HG02943 (cell line): ENCODE data around the gene FBN2.
"Not testable (repeated sequence)": the region's sequence is repeated elsewhere in the genome, so short reads cannot be mapped to it uniquely, and the experiment has no call there.

ENCODE experiments used
- ATAC-seq: cut with Tn5 transposase; IDR thresholded peaks from one replicate; pipeline ENCODE4 v1.9.1; 2021; ENCODE audit warnings: mild to moderate bottlenecking, low read depth, moderate library complexity; ENCODE audit not compliant: unreplicated experiment

FBN2 gene

GRCh38 chr5:128329386-128329939 is 208.6 kb downstream of the FBN2 start:
- ATAC-seq: no peak

- ATAC-seq: no peak
Measured at GRCh38 chr5:128328446-128328845, 209.6 kb downstream of the FBN2 start.

- ATAC-seq: no peak
Measured at GRCh38 chr5:128328007-128328406, 210.0 kb downstream of the FBN2 start.

DNA sequence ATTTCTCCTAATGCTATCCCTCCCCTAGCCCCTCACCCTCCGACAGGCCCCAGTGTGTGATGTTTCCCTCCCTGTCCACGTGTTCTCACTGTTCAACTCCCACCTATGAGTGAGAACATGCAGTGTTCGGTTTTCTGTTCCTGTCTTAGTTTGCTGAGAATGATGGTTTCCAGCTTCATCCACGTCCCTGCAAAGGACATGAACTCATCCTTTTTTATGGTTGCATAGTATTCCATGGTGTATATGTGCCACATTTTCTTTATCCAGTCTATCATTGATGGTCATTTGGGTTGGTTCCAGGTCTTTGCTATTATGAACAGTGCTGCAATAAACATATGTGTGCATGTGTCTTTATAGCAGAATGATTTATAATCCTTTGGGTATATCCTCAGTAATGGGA is 216.6 kb downstream of the FBN2 start:
- ATAC-seq: not testable (repeated sequence)

- ATAC-seq: no peak
Measured at GRCh38 chr5:128318691-128319090, 219.4 kb downstream of the FBN2 start.

DNA sequence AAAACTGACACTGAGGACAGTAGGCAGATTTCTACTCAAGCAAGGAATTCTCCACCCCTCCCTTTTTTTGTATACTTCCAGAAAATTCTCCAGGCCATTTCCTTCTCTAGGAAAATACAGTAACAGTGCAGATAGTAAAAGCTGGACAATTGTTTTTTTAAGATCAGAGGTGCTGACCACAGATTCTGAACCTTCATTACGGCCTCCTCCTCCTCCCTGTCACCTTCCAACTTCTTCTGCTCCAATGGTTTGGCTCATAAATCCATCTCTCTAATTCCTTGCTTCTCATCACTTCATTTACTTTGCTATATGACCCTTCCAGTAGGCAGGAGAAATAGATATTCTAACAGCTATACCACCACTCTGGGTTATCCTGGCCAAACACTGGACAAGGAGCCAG is 220.6 kb downstream of the FBN2 start:
- ATAC-seq: no peak

- ATAC-seq: no peak
Measured at GRCh38 chr5:128315671-128316070, 222.4 kb downstream of the FBN2 start.

- ATAC-seq: no peak
Measured at GRCh38 chr5:128305341-128305740, 232.7 kb downstream of the FBN2 start.

- no peak for ATAC-seq
Measured at GRCh38 chr5:128304791-128305190, 233.3 kb downstream of the FBN2 start.

GRCh38 chr5:128304088-128304487 is 234.0 kb downstream of the FBN2 start:
- ATAC-seq: no peak

GRCh38 chr5:128303593-128303992 is 234.5 kb downstream of the FBN2 start:
- no peak for ATAC-seq

DNA sequence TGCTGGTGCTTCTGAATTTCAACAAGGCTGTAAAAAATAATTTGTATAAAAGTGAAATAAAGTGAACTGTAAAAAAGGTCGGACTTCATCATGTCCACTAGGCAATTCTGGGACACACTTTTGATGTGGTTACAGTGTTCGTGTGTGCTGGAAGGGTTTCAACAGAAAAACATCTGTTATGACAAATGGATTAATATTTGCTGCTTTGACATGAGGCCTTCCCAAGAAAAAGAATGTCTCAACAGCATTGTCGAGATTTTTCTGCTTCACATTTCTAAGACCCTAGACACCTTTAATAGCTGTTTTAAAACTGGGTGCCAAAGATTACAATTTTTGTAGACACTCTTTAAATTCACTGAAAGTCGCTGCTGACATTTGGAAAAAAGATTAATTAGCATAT is 237.9 kb downstream of the FBN2 start:
- ATAC-seq: no peak

DNA sequence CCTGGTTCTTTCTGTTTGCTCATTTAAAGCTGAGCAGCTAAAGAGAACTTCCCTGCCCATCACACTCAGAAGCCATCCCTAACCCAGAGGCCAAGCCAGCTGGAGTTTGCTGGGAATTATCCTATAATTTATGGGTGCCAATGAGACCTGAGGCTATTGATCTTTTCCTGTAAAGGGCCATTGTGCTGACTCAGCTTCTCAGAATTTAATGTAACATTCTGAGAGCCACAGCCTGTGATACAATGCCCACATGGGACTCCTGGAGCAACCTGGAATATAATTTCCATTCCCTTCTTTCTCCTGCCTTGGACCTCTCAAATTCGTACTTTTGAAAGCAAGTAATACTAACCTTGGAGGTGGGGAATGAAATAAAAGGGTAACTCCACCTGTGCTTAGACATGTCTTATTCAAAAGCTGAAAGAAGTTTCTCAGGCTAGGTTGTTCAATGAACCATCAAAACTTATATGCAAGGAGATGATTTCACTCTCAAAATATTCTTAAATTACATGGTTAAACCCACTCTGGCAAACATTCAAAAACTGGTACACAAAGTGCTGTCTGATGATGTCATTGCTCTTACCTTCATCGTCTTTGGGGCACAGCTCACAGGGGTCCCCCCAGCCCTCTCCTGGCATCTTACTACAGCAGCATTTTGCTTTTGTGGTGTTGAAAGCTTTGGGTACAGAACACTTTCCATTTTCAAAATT is 247.7 kb downstream of the FBN2 start:
- ATAC-seq: no peak

DNA sequence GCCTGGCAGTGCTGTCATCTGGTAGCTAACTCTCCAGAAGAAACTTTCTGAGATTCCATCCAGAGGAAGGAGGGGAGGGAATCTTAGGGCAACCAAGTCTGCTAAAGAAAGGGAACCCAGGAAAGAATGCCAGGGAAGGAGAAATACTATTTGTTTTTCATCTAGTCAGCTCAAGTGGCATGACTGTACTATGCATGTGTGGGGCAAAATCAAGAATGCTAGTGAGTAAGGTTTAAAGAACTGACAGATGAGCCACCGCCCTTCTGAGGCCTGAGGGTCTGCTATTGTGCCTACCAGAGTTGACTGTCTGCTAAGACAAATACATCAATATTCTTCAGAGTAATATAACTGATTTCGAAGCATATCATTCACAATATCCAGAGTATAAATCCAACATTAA is 250.3 kb downstream of the FBN2 start:
- no peak for ATAC-seq

DNA sequence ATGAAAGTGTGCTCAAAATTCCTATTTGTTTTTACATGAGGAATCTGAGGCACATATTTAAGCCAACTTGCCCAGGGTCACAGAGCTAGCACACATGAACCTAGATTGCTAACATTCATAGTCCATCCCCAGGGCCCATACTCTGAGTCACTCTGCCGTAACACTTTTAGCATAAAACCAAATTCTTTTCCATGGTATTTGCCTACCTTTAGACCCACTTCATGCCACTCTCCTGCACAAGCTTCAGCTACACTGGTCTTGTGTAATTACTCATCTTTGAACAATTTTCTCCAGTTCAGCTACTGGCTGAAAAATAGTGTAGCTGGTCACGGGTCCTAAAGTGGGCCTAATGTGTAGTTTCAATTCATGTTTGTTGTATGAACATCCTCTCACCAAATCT is 253.8 kb downstream of the FBN2 start:
- ATAC-seq: no peak

GRCh38 chr5:128279345-128279744 is 258.7 kb downstream of the FBN2 start:
- ATAC-seq: no peak

DNA sequence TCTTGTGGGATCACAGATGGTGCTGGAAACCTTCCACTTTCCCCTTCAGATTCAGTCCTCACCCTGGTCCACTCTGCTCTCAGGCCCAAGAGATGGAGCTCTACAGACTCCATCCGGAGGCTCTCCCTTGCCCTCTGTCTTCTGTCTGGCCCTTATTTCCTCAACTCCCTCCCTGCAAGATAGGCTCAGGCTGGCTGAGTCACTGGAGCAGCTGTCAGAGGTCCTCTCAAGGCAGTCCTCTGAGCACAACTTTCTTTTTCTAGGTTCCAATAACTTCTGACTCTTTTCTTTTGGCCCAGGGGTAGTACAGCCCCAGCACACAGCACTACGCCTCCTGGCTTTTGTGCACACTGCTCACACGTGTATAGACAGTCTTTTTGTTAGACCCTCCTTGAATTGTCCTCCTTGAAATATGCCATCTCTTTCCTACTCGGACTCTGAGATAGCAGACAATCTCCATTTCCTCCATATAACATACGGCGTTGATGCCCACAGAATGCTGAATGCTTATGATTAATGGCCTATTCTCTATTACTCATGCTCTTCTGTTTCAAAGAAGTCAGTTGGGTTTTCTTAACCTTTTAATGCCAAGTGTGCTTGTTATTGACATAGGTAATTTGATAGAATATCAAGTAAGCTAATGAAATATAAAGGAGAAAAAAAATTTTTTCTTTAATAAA is 261.4 kb downstream of the FBN2 start:
- no peak for ATAC-seq

GRCh38 chr5:128274441-128274840 is 263.6 kb downstream of the FBN2 start:
- ATAC-seq: no peak

GRCh38 chr5:128273736-128274135 is 264.3 kb downstream of the FBN2 start:
- ATAC-seq: no peak

DNA sequence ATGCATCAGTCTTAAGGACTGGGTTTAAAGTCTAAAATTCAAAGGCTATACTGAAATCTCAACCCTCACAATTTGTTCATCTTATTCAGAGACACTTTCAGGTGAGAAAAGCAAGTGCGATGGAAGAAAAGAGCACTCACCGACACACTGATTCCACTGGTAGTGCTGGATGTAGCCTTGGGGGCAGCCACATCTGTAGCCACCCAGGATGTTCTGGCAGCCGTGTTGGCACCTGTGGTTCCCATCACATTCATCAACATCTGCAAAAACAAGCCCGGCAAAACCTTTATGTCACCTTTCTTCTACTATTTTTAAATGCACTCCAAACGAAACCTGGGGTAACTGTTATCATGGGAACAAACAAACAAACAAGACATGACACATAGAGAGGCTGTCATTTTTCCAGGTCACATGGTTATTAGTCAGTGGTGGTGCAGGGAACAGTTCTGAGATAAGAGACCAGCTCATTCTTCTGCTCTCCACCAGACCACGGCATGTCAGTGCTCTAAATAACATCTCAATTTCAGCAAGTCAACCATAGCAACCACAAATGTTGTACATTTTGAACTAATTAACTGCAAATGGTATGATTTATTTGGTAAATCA is 266.1 kb downstream of the FBN2 start:
- no peak for ATAC-seq

- ATAC-seq: no peak
Measured at GRCh38 chr5:128271071-128271470, 267.0 kb downstream of the FBN2 start.
